NB4 (cell line): Measurements from ENCODE around the gene FAM217B.

Experiments used
- MYC ChIP-seq: IDR thresholded peaks from 2 replicates; pipeline ENCODE4 v1.6.1; 2011; ENCODE audit warnings: low read depth, low read length
- POLR2A ChIP-seq: IDR thresholded peaks from 2 replicates; pipeline ENCODE4 v1.6.1; 2011; ENCODE audit warnings: mild to moderate bottlenecking; ENCODE audit not compliant: insufficient read length; ENCODE audit errors: extremely low read depth
- TF ChIP-seq, protein P1 (sequence below): IDR thresholded peaks from one replicate; pipeline ENCODE4 v1.5.1; 2012; ENCODE audit warnings: low read depth, low read length
- TF ChIP-seq, protein P2 (sequence below): IDR thresholded peaks from 2 replicates; pipeline ENCODE4 v1.6.1; 2011; ENCODE audit warnings: low read depth, low read length

DNA sequence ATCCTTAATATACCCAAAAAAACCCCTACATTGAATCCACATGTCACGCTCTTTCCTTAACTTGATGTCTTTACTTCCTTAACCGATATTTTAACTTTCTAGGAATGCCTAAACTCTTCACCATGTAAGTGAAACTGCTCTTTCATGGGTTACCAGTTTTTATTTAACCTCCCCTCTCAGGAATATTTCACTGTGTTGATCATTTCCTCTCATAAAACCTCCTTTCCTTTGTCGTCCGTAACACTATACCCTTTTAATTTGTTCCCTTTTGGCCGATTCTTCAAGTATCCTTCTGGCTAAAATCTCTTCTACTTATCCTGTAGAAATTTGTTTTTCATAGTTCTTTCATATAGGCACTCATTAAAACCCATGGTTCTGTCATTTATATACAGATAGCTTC lies 31.3 kb upstream of the FAM217B start:
- TF ChIP-seq, protein P1, sequence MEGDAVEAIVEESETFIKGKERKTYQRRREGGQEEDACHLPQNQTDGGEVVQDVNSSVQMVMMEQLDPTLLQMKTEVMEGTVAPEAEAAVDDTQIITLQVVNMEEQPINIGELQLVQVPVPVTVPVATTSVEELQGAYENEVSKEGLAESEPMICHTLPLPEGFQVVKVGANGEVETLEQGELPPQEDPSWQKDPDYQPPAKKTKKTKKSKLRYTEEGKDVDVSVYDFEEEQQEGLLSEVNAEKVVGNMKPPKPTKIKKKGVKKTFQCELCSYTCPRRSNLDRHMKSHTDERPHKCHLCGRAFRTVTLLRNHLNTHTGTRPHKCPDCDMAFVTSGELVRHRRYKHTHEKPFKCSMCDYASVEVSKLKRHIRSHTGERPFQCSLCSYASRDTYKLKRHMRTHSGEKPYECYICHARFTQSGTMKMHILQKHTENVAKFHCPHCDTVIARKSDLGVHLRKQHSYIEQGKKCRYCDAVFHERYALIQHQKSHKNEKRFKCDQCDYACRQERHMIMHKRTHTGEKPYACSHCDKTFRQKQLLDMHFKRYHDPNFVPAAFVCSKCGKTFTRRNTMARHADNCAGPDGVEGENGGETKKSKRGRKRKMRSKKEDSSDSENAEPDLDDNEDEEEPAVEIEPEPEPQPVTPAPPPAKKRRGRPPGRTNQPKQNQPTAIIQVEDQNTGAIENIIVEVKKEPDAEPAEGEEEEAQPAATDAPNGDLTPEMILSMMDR = no peak
- TF ChIP-seq MYC (no peak), POLR2A (no peak)
- TF ChIP-seq, protein P2, sequence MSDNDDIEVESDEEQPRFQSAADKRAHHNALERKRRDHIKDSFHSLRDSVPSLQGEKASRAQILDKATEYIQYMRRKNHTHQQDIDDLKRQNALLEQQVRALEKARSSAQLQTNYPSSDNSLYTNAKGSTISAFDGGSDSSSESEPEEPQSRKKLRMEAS = no peak
